ENCODE results near the gene TXN2. TPM values are rescaled to one million over a fixed set of nuclear protein-coding genes. Genes with fewer than 3 reads are reported as not detected.

TXN2 gene
- total and polyA plus RNA-seq, 2 of the 4 experiments (the other 2 are of a cell fraction): 49.6 to 166 TPM

DNA sequence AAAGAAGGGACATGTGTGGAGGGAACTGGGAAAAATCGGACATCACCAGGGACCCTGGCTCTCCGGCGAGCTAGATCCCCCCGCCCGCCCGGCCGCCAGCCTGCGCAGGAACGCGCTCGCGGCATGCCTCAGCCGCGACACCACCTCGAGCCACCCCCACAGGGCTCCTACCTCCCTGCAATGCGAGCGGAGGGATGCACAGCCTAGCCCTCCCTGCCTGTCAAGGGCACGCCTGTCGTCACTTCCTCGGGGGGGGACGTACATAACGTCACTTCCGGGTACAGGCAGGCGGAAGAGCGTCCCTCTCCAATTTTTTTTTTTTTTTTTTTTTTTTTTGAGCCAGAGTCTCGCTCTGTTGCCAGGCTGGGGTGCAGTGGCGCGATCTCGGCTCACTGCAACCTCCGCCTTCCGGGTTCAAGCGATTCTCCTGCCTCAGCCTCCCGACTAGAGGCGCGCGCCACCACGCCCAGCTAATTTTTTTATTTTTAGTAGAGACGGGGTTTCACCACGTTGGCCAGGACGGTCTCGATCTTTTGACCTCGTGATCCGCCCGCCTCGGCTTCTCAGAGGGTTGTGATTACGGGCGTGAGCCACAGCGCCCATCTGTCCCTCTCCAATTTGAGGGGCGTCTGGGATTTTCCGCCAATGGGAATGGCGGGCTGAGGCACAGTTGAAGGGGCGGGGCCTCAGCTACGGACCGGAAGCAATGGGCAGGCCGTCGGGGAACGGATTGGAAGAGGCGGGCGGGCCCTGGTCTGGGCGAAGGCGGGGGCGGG is at the start of gene TXN2 (continued):
- TF ChIP-seq, protein P1, sequence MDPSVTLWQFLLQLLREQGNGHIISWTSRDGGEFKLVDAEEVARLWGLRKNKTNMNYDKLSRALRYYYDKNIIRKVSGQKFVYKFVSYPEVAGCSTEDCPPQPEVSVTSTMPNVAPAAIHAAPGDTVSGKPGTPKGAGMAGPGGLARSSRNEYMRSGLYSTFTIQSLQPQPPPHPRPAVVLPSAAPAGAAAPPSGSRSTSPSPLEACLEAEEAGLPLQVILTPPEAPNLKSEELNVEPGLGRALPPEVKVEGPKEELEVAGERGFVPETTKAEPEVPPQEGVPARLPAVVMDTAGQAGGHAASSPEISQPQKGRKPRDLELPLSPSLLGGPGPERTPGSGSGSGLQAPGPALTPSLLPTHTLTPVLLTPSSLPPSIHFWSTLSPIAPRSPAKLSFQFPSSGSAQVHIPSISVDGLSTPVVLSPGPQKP (IDR thresholded peaks at IDR 0.05; ENCODE audit: borderline replicate concordance, low read depth, low read length): no peak
- 0 out of 2 replicates have a peak, but pooled peaks have one; percentile 9 for TF ChIP-seq RAD21 (IDR thresholded peaks at IDR 0.05; ENCODE audit: low read length)
- peak; percentile 95 for TF ChIP-seq POLR2A (IDR thresholded peaks at IDR 0.05; ENCODE audit: low read depth, low read length)
- no peak for TF ChIP-seq NFE2L2 (IDR thresholded peaks at IDR 0.05; ENCODE audit: low read depth, low read length)
- TF ChIP-seq RFX5 (IDR thresholded peaks at IDR 0.05; ENCODE audit: low read depth, low read length): no peak

Measured in IMR-90 (cell line).